ENCODE data around the gene SBF2. TPM values are rescaled to one million over a fixed set of nuclear protein-coding genes. Genes with fewer than 3 reads are reported as not detected.

Gene SBF2
- total and polyA plus RNA-seq, 2 donors (not counting 3 experiments of a cell fraction or from before 2014, with no cell fraction given): 15.4 to 42.4 TPM

- H3K27ac ChIP-seq (ENCODE audit: insufficient read depth, low read depth, low read length): no peak overlapping the region
- H3K27me3 ChIP-seq (ENCODE audit: control insufficient read depth in 2 of 2, insufficient read depth in 2 of 2, low read length in 2 of 2): no peaks in the 10 kb centered on the region
- FAIRE-seq (no peak), DNase-seq (ENCODE audit: low read depth, low spot score) (no peak)
- CTCF ChIA-PET: no interaction called here
- no peak overlapping the region for H3K4me2 ChIP-seq (ENCODE audit: insufficient read depth, low read length)
- H3K9ac ChIP-seq (replicated peaks; ENCODE audit: extremely low read depth, insufficient read depth, low read length): no peak overlapping the region
- no peaks in the 10 kb centered on the region for H4K20me1 ChIP-seq (replicated peaks; ENCODE audit: control insufficient read depth, extremely low read depth, insufficient read depth, low read length)
- TF ChIP-seq POLR2A (IDR thresholded peaks at IDR 0.05; ENCODE audit: low read depth, low read length) (no peak), GATA2 (IDR thresholded peaks at IDR 0.05; ENCODE audit: insufficient read depth, insufficient read length, low read depth, low read length) (no peak)
- no peak overlapping the region for H2AFZ ChIP-seq (ENCODE audit: low read depth, low read length)
- BruUV-seq (replicated peaks): no TSS peak
- POLR2A ChIA-PET: no interaction called here
- no peaks in the 10 kb centered on the region for H3K9me3 ChIP-seq (replicated peaks; ENCODE audit: control insufficient read depth, insufficient read depth, low read length)
- H3K36me3 ChIP-seq (ENCODE audit: control insufficient read depth in 2 of 2, extremely low read depth in 1 of 2, insufficient read depth in 2 of 2, low read length in 2 of 2): no peaks in the 10 kb centered on the region
- H3K9me1 ChIP-seq (replicated peaks; ENCODE audit: control insufficient read depth, extremely low read depth, insufficient read depth, low read length): no peaks in the 10 kb centered on the region
- no peaks in the 10 kb centered on the region for H3K79me2 ChIP-seq (ENCODE audit: control insufficient read depth, insufficient read depth, low read length)
- dilution Hi-C loops (cut with MboI; ENCODE audit: extremely low pct_ligation_motif_present, low sequenced_read_pairs): no loop called here
- peaks cover 35% of the 10 kb centered on the region for H3K4me1 ChIP-seq (ENCODE audit: control insufficient read depth, extremely low read depth, insufficient read depth, low read length)
- H3K4me3 ChIP-seq (replicated peaks in 1 of 3; ENCODE audit: insufficient read depth in 1 of 3, low read depth in 1 of 3, low read length in 3 of 3): no peak overlapping the region
- intact Hi-C loops (cut with micrococcal nuclease): no loop called here
Observed at GRCh38 chr11:10331548-10332289, 37.7 kb upstream of the SBF2 start.

GRCh38 chr11:10329935-10330334 lies 35.9 kb upstream of the SBF2 start:
- Histone ChIP-seq H2AFZ (ENCODE audit: low read depth, low read length) (no peak overlapping the region), H3K27me3 (ENCODE audit: control insufficient read depth in 2 of 2, insufficient read depth in 2 of 2, low read length in 2 of 2) (no peaks in the 10 kb centered on the region), H3K9ac (replicated peaks; ENCODE audit: extremely low read depth, insufficient read depth, low read length) (no peak overlapping the region), H3K4me1 (ENCODE audit: control insufficient read depth, extremely low read depth, insufficient read depth, low read length) (peaks cover 53% of the 10 kb centered on the region), H4K20me1 (replicated peaks; ENCODE audit: control insufficient read depth, extremely low read depth, insufficient read depth, low read length) (no peaks in the 10 kb centered on the region), H3K9me3 (replicated peaks; ENCODE audit: control insufficient read depth, insufficient read depth, low read length) (no peaks in the 10 kb centered on the region), H3K4me2 (ENCODE audit: insufficient read depth, low read length) (peak overlapping the region; percentile 49), H3K36me3 (ENCODE audit: control insufficient read depth in 2 of 2, extremely low read depth in 1 of 2, insufficient read depth in 2 of 2, low read length in 2 of 2) (no peaks in the 10 kb centered on the region), H3K4me3 (replicated peaks in 1 of 3; ENCODE audit: insufficient read depth in 1 of 3, low read depth in 1 of 3, low read length in 3 of 3) (no peak overlapping the region), H3K27ac (ENCODE audit: insufficient read depth, low read depth, low read length) (peak overlapping the region; percentile 66), H3K79me2 (ENCODE audit: control insufficient read depth, insufficient read depth, low read length) (no peaks in the 10 kb centered on the region), H3K9me1 (replicated peaks; ENCODE audit: control insufficient read depth, extremely low read depth, insufficient read depth, low read length) (no peaks in the 10 kb centered on the region)
- FAIRE-seq: peak; percentile 81
- DNase-seq (ENCODE audit: low read depth, low spot score): peak; percentile 84
- no peak for TF ChIP-seq POLR2A (IDR thresholded peaks at IDR 0.05; ENCODE audit: low read depth, low read length)
- TF ChIP-seq GATA2 (IDR thresholded peaks at IDR 0.05; ENCODE audit: insufficient read depth, insufficient read length, low read depth, low read length): peak; percentile 18
- peak; percentile 79 for TF ChIP-seq FOS (IDR thresholded peaks at IDR 0.05; ENCODE audit: borderline replicate concordance, insufficient read depth, low read length)
- TF ChIP-seq MYC (IDR thresholded peaks at IDR 0.05; ENCODE audit: low read depth, low read length): no peak
- peak; percentile 58 for TF ChIP-seq JUN (IDR thresholded peaks at IDR 0.05; ENCODE audit: borderline replicate concordance, insufficient read depth, insufficient read length, low read depth)
- no peak for TF ChIP-seq MAX (IDR thresholded peaks at IDR 0.05; ENCODE audit: insufficient read depth, insufficient read length)
- TF ChIP-seq POLR2AphosphoS5 (IDR thresholded peaks at IDR 0.05; ENCODE audit: insufficient read depth, low read depth, low read length): no peak
- no peak for TF ChIP-seq CTCF (IDR thresholded peaks at IDR 0.05; ENCODE audit: extremely low read depth in 1 of 2, insufficient read depth in 1 of 2, low read depth in 1 of 2, low read length in 2 of 2)
- TF ChIP-seq EZH2 (IDR thresholded peaks at IDR 0.05; ENCODE audit: borderline replicate concordance, low read depth, low read length, severe bottlenecking): no peak
- POLR2A ChIA-PET: no interaction called here
- CTCF ChIA-PET: interaction anchor here (1.0 to 8.8 kb wide), 3 partner anchors 21 to 64 kb away, joined by 3 to 203 read pairs (median 73); no protein-coding TSS in a partner anchor
- dilution Hi-C loops (cut with MboI; ENCODE audit: extremely low pct_ligation_motif_present, low sequenced_read_pairs): no loop called here
- intact Hi-C loops (cut with micrococcal nuclease): loop anchor here (2.0 to 10.0 kb wide), 4 partner anchors 405 to 1315 kb away; no protein-coding TSS in a partner anchor
- no TSS peak for BruUV-seq (replicated peaks)
